DOHH2 (cell line): ENCODE data around the gene SLC49A3.

Source experiments
- CTCF ChIP-seq: fragments of 200-600 bp; sonication (generic); IDR thresholded peaks from one replicate; pipeline ENCODE4 v1.5.1; 2014; ENCODE audit warnings: antibody characterized with exemption, mild to moderate bottlenecking, low read depth, low read length; ENCODE audit not compliant: poor library complexity, severe bottlenecking
- EZH2phosphoT487 ChIP-seq: fragments of 200-600 bp; sonication (generic); IDR thresholded peaks from 2 replicates; pipeline ENCODE4 v1.6.1; 2017; ENCODE audit warnings: borderline replicate concordance, mild to moderate bottlenecking, antibody characterized with exemption, low read length, moderate library complexity, mixed read lengths

- TF ChIP-seq CTCF (no peak), EZH2phosphoT487 (no peak)
Observed at GRCh38 chr4:665381-665750, 23.6 kb downstream of the SLC49A3 start.
